Neuron (in vitro differentiated cells): ENCODE data around the gene CCL11.

Experiments used
- H2AFZ ChIP-seq: one replicate; pipeline ENCODE4 v1.6.1; 2013; ENCODE audit warnings: low read depth, mild to moderate bottlenecking, inconsistent platforms, low read length, moderate library complexity
- H3K27me3 ChIP-seq: one replicate; pipeline ENCODE4 v1.6.1; 2013; ENCODE audit warnings: low read length; ENCODE audit not compliant: insufficient read depth
- H3K36me3 ChIP-seq: one replicate; pipeline ENCODE4 v1.6.1; 2013; ENCODE audit warnings: low read length; ENCODE audit not compliant: insufficient read depth
- H3K4me1 ChIP-seq: one replicate; pipeline ENCODE4 v1.6.1; 2013; ENCODE audit warnings: low read length; ENCODE audit not compliant: insufficient read depth
- H3K4me3 ChIP-seq: 2 replicates; pipeline ENCODE4 v1.5.1; 2013; ENCODE audit warnings: mild to moderate bottlenecking, low read length, moderate library complexity
- H3K9me3 ChIP-seq: one replicate; pipeline ENCODE4 v1.6.1; 2013; ENCODE audit warnings: low read length

CCL11 gene

GRCh38 chr17:34337701-34338100 is 52.2 kb downstream of the CCL11 start:
- no peaks in the 10 kb centered on the region for H3K4me1 ChIP-seq
- H3K9me3 ChIP-seq: no peaks in the 10 kb centered on the region
- no peak overlapping the region for H2AFZ ChIP-seq
- H3K36me3 ChIP-seq: no peaks in the 10 kb centered on the region
- no peaks in the 10 kb centered on the region for H3K27me3 ChIP-seq
- no peak overlapping the region for H3K4me3 ChIP-seq
